H1 (cell line): Measurements from ENCODE around the gene PLBD2. TPM values are rescaled to one million over a fixed set of nuclear protein-coding genes. Genes with fewer than 3 reads are reported as not detected.
"Not testable (repeated sequence)": the region's sequence is repeated elsewhere in the genome, so short reads cannot be mapped to it uniquely, and the experiment has no call there.

Source experiments
- CTCF ChIA-PET: fragments of 300-600 bp; sonication (Branson Sonifier 250); formaldehyde crosslinking; loops from one replicate; lab custom pipeline; 2021; ENCODE audit not compliant: partially characterized antibody; lab: Charles Lee
- POLR2A ChIA-PET: fragments of 300-600 bp; sonication (Branson Sonifier 250); formaldehyde crosslinking; loops from one replicate; lab custom pipeline; 2021; ENCODE audit warnings: inconsistent platforms; ENCODE audit not compliant: partially characterized antibody; lab: Charles Lee
- DNase-seq, 2 experiments: peaks; one replicate each; pipeline versions ENCODE4 v3.0.0 to v3.0.0-alpha.2; 2010 to 2022; ENCODE audit warnings: low spot score in 2 of 2, low read depth in 1 of 2, mixed read lengths in 1 of 2
- FAIRE-seq: peaks from 2 replicates; lab custom pipeline; 2011; peaks lifted over from hg19 to GRCh38; lab: Jason Lieb, UNC
- H2AFZ ChIP-seq: 2 replicates; pipeline ENCODE4 v1.8.1; 2012; ENCODE audit warnings: low read length, inconsistent platforms
- H2AK5ac ChIP-seq: 2 replicates; pipeline ENCODE4 v1.6.1; 2013; ENCODE audit warnings: low read depth, low read length
- H2BK120ac ChIP-seq: replicated peaks from 2 replicates; pipeline ENCODE3; 2013; ENCODE audit warnings: low read depth, low read length, inconsistent platforms
- H2BK12ac ChIP-seq: 2 replicates; pipeline ENCODE4 v1.6.1; 2013; ENCODE audit warnings: low read depth, low read length
- H2BK15ac ChIP-seq: 2 replicates; pipeline ENCODE4 v1.6.1; 2013; ENCODE audit warnings: low read length
- H2BK20ac ChIP-seq: 2 replicates; pipeline ENCODE4 v1.6.1; 2013; ENCODE audit warnings: low read length
- H2BK5ac ChIP-seq: 2 replicates; pipeline ENCODE4 v1.6.1; 2013; ENCODE audit warnings: low read depth, low read length
- H3K14ac ChIP-seq: 2 replicates; pipeline ENCODE4 v1.6.1; 2013; ENCODE audit warnings: inconsistent platforms; ENCODE audit not compliant: insufficient read length
- H3K18ac ChIP-seq: 2 replicates; pipeline ENCODE4 v1.6.1; 2013; ENCODE audit warnings: low read length; ENCODE audit errors: extremely low read depth
- H3K23ac ChIP-seq: 2 replicates; pipeline ENCODE4 v1.6.1; 2013; ENCODE audit warnings: inconsistent platforms; ENCODE audit not compliant: insufficient read length
- H3K23me2 ChIP-seq: 2 replicates; pipeline ENCODE4 v1.6.1; 2013; ENCODE audit warnings: low read depth, low read length
- H3K27ac ChIP-seq: 2 replicates; pipeline ENCODE4 v1.6.1; 2011; ENCODE audit warnings: low read depth, low read length, inconsistent platforms
- H3K27me3 ChIP-seq, 4 experiments: replicated peaks in 1 of 4; 1 replicate in 1 of 4; 2 replicates in 3 of 4; pipeline versions ENCODE4 v1.6.1 to v1.8.1; 2011 to 2013; ENCODE audit warnings: low read length in 3 of 4, mild to moderate bottlenecking in 3 of 4, inconsistent platforms in 2 of 4, mixed read lengths in 2 of 4, moderate library complexity in 1 of 4; ENCODE audit not compliant: control insufficient read depth in 3 of 4, insufficient read depth in 3 of 4; ENCODE audit errors: extremely low read depth in 1 of 4
- H3K36me3 ChIP-seq, 4 experiments: 2 replicates each; pipeline versions ENCODE4 v1.6.1 to v1.8.1; 2011 to 2013; ENCODE audit warnings: mild to moderate bottlenecking in 4 of 4, low read length in 3 of 4, moderate library complexity in 2 of 4, control low read depth in 1 of 4, inconsistent platforms in 1 of 4; ENCODE audit not compliant: insufficient read depth in 4 of 4, control insufficient read depth in 2 of 4
- H3K4ac ChIP-seq: replicated peaks from 2 replicates; pipeline ENCODE3; 2013; ENCODE audit warnings: low read length, low read depth, mixed read lengths, inconsistent platforms; ENCODE audit not compliant: insufficient read length
- H3K4me1 ChIP-seq, 4 experiments: replicated peaks in 1 of 4; 1 replicate in 1 of 4; 2 replicates in 3 of 4; pipeline versions ENCODE4 v1.6.1 to v1.8.1; 2011 to 2013; ENCODE audit warnings: low read length in 3 of 4, inconsistent platforms in 2 of 4, mixed read lengths in 1 of 4; ENCODE audit not compliant: insufficient read depth in 4 of 4, control insufficient read depth in 3 of 4
- H3K4me2 ChIP-seq, 2 experiments: 2 replicates each; pipeline versions ENCODE4 v1.6.1 to v1.8.1; 2011 to 2013; ENCODE audit warnings: low read depth in 2 of 2, low read length in 2 of 2, control low read depth in 1 of 2, inconsistent platforms in 1 of 2, mild to moderate bottlenecking in 1 of 2; ENCODE audit not compliant: insufficient read depth in 1 of 2
- H3K4me3 ChIP-seq, 4 experiments: fragments of 200-600, 300-600 bp in 1 of 4; sonication (generic), shearing (Covaris generic), sonication (Bioruptor Twin) in 1 of 4; 2 replicates each; pipeline versions ENCODE4 v1.5.1 to v1.8.1; 2011 to 2016; ENCODE audit warnings: low read length in 4 of 4, low read depth in 3 of 4, control low read depth in 2 of 4, inconsistent platforms in 2 of 4, mild to moderate bottlenecking in 2 of 4, mixed read lengths in 1 of 4, moderate library complexity in 1 of 4; ENCODE audit not compliant: insufficient read depth in 2 of 4; ENCODE audit errors: extremely low read depth in 1 of 4
- H3K56ac ChIP-seq: replicated peaks from 2 replicates; pipeline ENCODE3; 2013; ENCODE audit warnings: low read depth, mild to moderate bottlenecking, mixed read lengths, low read length, inconsistent platforms; ENCODE audit not compliant: insufficient read length
- H3K79me1 ChIP-seq: 2 replicates; pipeline ENCODE4 v1.6.1; 2013; ENCODE audit warnings: low read depth, low read length, control low read depth
- H3K79me2 ChIP-seq, 2 experiments: 2 replicates each; pipeline versions ENCODE4 v1.6.1 to v1.8.1; 2012 to 2013; ENCODE audit warnings: low read length in 2 of 2, mild to moderate bottlenecking in 2 of 2, inconsistent platforms in 1 of 2; ENCODE audit not compliant: insufficient read depth in 2 of 2, control insufficient read depth in 1 of 2
- H3K9ac ChIP-seq, 4 experiments: replicated peaks in 1 of 4; 1 replicate in 1 of 4; 2 replicates in 3 of 4; pipeline versions ENCODE4 v1.6.1 to v1.8.1; 2011 to 2013; ENCODE audit warnings: low read depth in 3 of 4, low read length in 3 of 4, control low read depth in 2 of 4, mild to moderate bottlenecking in 2 of 4, moderate library complexity in 2 of 4, inconsistent platforms in 1 of 4; ENCODE audit errors: extremely low read depth in 1 of 4
- H3K9me3 ChIP-seq, 2 experiments: 2 replicates each; pipeline versions ENCODE4 v1.6.1 to v1.8.1; 2012 to 2013; ENCODE audit warnings: mild to moderate bottlenecking in 2 of 2, moderate library complexity in 2 of 2, control low read depth in 1 of 2, inconsistent platforms in 1 of 2, low read depth in 1 of 2, low read length in 1 of 2, mixed read lengths in 1 of 2; ENCODE audit not compliant: insufficient read depth in 2 of 2
- H4K20me1 ChIP-seq, 2 experiments: replicated peaks in 1 of 2; 2 replicates each; pipeline versions ENCODE3 to v1.8.1; 2011 to 2013; ENCODE audit warnings: inconsistent platforms in 2 of 2, low read length in 2 of 2, mild to moderate bottlenecking in 1 of 2; ENCODE audit not compliant: insufficient read depth in 2 of 2, control insufficient read depth in 1 of 2
- H4K5ac ChIP-seq: 2 replicates; pipeline ENCODE4 v1.6.1; 2013; ENCODE audit warnings: low read length, low read depth, mixed read lengths, inconsistent platforms; ENCODE audit not compliant: insufficient read length
- H4K8ac ChIP-seq: 2 replicates; pipeline ENCODE4 v1.8.0; 2013; ENCODE audit warnings: mild to moderate bottlenecking, moderate library complexity, low read length, inconsistent platforms; ENCODE audit not compliant: insufficient read depth; ENCODE audit errors: extremely low read depth
- H4K91ac ChIP-seq: replicated peaks from 2 replicates; pipeline ENCODE3; 2013; ENCODE audit warnings: low read length, mixed read lengths, inconsistent platforms; ENCODE audit not compliant: insufficient read length
- whole genome bisulfite sequencing, 2 experiments: shearing (Covaris generic) in 1 of 2; methylation state at CpG; one replicate each; pipeline versions ENCODE4 v1.1.6 to v1.1.7; 2013 to 2015; ENCODE audit warnings: low lambda C conversion rate in 2 of 2, mixed read lengths in 2 of 2, inconsistent platforms in 1 of 2, low coverage in 1 of 2, missing lambda C conversion rate in 1 of 2; ENCODE audit not compliant: insufficient replicate concordance in 2 of 2, insufficient coverage in 1 of 2, insufficient read length in 1 of 2; ENCODE audit errors: extremely low coverage in 1 of 2, missing lambda C conversion rate in 1 of 2; 5-methylcytosine and 5-hydroxymethylcytosine counted together
- polyA plus RNA-seq, 7 experiments: library from polyadenylated mRNA; depleted of rRNA in 3 of 7; stranded (reverse) in 5 of 7; unstranded in 2 of 7; fragments of >200 nt in 5 of 7; fragments of 200-250 nt in 2 of 7; gene quantifications; 1 replicate in 5 of 7; 2 replicates in 1 of 7; 4 replicates in 1 of 7; pipeline versions ENCODE4 v1.2.1 to v1.2.3, GENCODE V29; 2011 to 2013; ENCODE audit warnings: missing spikeins in 2 of 7, mixed read lengths in 2 of 7
- total RNA-seq: library from RNA; stranded (reverse); fragmentation: NEBNext Ultra II Directional; extraction: Animal tissue kit (Norgen Biotek cat#: 25700); gene quantifications from 2 replicates; pipeline ENCODE4 v1.2.1, GENCODE V29; 2021

PLBD2 gene
- total and polyA plus RNA-seq, 2 of the 8 experiments (the other 6 are each of a cell fraction or from before 2014, with no cell fraction given) = 16.8 to 33.5 TPM

GRCh38 chr12:113354192-113354591 lies 4.2 kb upstream of the PLBD2 start:
- H3K18ac ChIP-seq, H3K9me3 ChIP-seq, H3K4ac ChIP-seq, H3K79me2 ChIP-seq, H3K4me3 ChIP-seq, H4K8ac ChIP-seq, H3K79me1 ChIP-seq, H3K14ac ChIP-seq, H3K23me2 ChIP-seq, FAIRE-seq, H2BK5ac ChIP-seq, H2AFZ ChIP-seq, H3K9ac ChIP-seq, H3K36me3 ChIP-seq, H3K4me2 ChIP-seq, H3K23ac ChIP-seq, H2BK120ac ChIP-seq, H4K5ac ChIP-seq, H2AK5ac ChIP-seq, H3K27me3 ChIP-seq, H3K27ac ChIP-seq, H2BK12ac ChIP-seq, H2BK20ac ChIP-seq, H4K91ac ChIP-seq, DNase-seq, H2BK15ac ChIP-seq, H4K20me1 ChIP-seq, H3K4me1 ChIP-seq, H3K56ac ChIP-seq: not testable (repeated sequence)
- ChIA-PET CTCF (interaction anchor here (0.7 to 2.2 kb wide), 3 partner anchors 9 to 71 kb away, joined by 3 to 8 read pairs (median 4); no protein-coding TSS in a partner anchor), POLR2A (interaction anchor here (1.5 kb wide), 1 partner anchor 19 kb away, joined by 5 read pairs; the partner anchor contains the start of gene SLC8B1)
- 95% methylated on average over 4 of the region's 7 CpGs; no CpG with 5 or more reads in 1 of the 2 experiments for WGBS, 2 experiments
